Mucosa of descending colon (tissue), 3 donors: Measurements from ENCODE around the gene CHRNA9. TPM values are rescaled to one million over a fixed set of nuclear protein-coding genes. Genes with fewer than 3 reads are reported as not detected.

Source experiments
- ATAC-seq: fragments of 200-7000 bp; cut with Tn5 transposase; one replicate; pipeline ENCODE4 v1.9.1; 2020; ENCODE audit warnings: mild to moderate bottlenecking, moderate library complexity
- DNase-seq, 3 donors: peaks; one replicate each; pipeline ENCODE4 v3.0.0-alpha.2; 2020
- H3K36me3 ChIP-seq: fragments of 200-600 bp; one replicate; pipeline ENCODE4 v1.8.0; 2021; ENCODE audit warnings: low read depth, mild to moderate bottlenecking
- H3K4me1 ChIP-seq: fragments of 200-600 bp; one replicate; pipeline ENCODE4 v1.8.0; 2021; ENCODE audit warnings: low read depth, mild to moderate bottlenecking
- H3K4me3 ChIP-seq: fragments of 200-600 bp; one replicate; pipeline ENCODE4 v1.8.0; 2021; ENCODE audit warnings: mild to moderate bottlenecking
- H3K9me3 ChIP-seq: fragments of 200-600 bp; one replicate; pipeline ENCODE4 v1.8.0; 2021; ENCODE audit warnings: mild to moderate bottlenecking
- intact Hi-C, 2 donors: fragments of 100-400 bp; cut with DNase I in 1 of 2; cut with micrococcal nuclease in 1 of 2; formaldehyde crosslinking; loops; one replicate each; pipeline versions ENCODE4 v1.11.0 to v1.11.1; 2022; cut with DNase I, micrococcal nuclease
- total RNA-seq, 3 donors: library from RNA; stranded (reverse); fragmentation: NEBNext Ultra II Directional in 2 of 3; extraction: Animal tissue kit (Norgen Biotek cat#: 25700) in 2 of 3; gene quantifications; one replicate each; pipeline versions ENCODE4 v1.2.1 to v1.2.4, GENCODE V29; 2021 to 2023
- TF ChIP-seq, protein P1 (sequence below): fragments of 200-600 bp; IDR thresholded peaks from one replicate; pipeline ENCODE4 v1.8.0; 2022; ENCODE audit warnings: antibody characterized with exemption, mild to moderate bottlenecking
- donor health status: DM: no; HTN: no; CAD: no; lungs with moderate emphysema.
- donor health status: DM: no; HTN: no; CAD: no.
- donor health status: DM: no; HTN: yes; CAD: no.

CHRNA9 gene
- total RNA-seq, 3 donors from 2014 or later = not detected

DNA sequence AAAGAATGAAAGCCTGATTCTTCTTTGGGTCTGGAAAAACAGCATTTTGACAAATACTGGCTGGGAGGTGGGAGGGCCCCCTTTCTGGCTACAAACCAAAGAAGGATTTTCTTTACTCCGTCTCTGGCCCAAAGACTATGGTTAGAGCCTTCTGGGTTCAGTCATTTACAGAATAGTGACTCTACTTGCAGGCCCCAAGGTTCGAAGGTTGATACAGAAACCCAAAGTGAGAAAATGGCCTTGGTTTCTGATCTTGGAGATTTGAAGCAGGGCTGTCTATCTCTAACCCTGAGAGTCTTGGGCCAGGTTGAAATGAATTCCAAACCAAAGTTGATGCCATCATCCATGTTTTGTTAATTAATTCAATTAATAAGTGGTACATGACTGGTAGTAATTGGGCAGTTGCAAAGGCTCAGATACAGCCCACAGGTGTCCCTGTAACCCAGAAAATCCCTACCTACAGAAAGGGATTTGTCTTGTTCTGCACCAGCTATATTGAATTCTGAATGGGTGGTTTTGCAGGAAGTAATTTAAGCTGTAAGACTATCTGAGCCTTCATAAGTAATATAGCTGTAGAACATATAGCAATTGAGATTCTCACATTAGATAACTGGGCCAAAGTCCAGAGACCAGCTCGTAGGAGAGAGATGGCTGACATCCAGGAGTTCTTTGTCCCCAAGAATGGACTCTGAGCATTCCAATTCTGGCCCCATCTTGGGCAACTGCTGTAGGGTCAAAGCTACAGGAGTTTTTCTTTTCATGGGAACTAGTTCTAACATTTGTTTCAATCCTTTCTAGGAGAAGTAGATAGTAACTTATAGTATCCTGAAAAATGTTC lies 34.5 kb downstream of the CHRNA9 start:
- ATAC-seq = peak; percentile 94
- Histone ChIP-seq H3K4me1 (peaks cover 27% of the 10 kb centered on the region), H3K36me3 (no peaks in the 10 kb centered on the region), H3K4me3 (no peak overlapping the region), H3K9me3 (no peaks in the 10 kb centered on the region)
- TF ChIP-seq, protein P1, sequence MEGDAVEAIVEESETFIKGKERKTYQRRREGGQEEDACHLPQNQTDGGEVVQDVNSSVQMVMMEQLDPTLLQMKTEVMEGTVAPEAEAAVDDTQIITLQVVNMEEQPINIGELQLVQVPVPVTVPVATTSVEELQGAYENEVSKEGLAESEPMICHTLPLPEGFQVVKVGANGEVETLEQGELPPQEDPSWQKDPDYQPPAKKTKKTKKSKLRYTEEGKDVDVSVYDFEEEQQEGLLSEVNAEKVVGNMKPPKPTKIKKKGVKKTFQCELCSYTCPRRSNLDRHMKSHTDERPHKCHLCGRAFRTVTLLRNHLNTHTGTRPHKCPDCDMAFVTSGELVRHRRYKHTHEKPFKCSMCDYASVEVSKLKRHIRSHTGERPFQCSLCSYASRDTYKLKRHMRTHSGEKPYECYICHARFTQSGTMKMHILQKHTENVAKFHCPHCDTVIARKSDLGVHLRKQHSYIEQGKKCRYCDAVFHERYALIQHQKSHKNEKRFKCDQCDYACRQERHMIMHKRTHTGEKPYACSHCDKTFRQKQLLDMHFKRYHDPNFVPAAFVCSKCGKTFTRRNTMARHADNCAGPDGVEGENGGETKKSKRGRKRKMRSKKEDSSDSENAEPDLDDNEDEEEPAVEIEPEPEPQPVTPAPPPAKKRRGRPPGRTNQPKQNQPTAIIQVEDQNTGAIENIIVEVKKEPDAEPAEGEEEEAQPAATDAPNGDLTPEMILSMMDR = no peak
- peak in 1 of 3 donors; percentile 86 for DNase-seq
- intact Hi-C loops = no loop called here

DNA sequence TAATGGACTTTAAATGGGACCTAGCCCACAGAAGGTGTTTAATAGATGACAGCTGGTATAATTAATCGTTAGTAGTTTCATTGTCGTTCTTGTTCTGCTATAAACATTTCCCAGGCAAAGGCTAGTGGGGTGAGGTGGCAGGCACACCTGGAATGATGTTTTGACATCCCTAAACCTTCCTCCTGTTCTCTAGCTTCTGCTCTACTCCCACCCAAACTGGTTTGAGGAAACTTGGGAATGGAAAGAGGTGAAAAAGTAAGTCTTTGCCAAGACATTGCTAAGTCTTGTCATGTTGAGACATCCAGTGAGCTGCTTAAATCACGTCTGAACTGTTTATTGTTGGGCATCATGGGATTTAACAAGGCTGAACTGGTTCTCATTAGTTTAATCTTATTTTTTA lies 37.5 kb downstream of the CHRNA9 start:
- Histone ChIP-seq H3K4me3 (no peak overlapping the region), H3K9me3 (no peaks in the 10 kb centered on the region), H3K36me3 (no peaks in the 10 kb centered on the region), H3K4me1 (peaks cover 37% of the 10 kb centered on the region)
- ATAC-seq (no peak), DNase-seq (no peak)
- intact Hi-C loops = no loop called here
- TF ChIP-seq, protein P1 = no peak

DNA sequence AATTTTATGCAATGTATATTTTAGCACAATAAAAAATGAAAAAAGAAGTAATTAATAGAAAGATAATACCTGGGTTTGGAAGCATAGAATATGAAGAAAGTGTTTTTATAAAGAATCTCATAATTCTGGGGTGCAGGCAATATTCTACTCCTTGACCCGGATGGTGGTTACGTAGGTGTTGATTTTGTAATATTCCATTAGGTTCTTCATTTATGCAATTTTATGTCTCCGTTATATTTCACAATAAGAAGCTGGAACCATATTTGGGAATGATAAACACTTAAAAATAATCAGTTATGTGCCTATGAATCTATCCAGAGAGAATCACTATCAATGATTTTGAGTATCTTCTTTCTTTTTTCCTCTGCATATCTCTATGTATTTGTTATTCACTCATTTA lies 38.5 kb downstream of the CHRNA9 start:
- ATAC-seq = no peak
- DNase-seq = no peak
- intact Hi-C loops = no loop called here
- Histone ChIP-seq H3K36me3 (no peaks in the 10 kb centered on the region), H3K4me1 (peaks cover 33% of the 10 kb centered on the region), H3K9me3 (no peaks in the 10 kb centered on the region), H3K4me3 (no peak overlapping the region)
- TF ChIP-seq, protein P1 = no peak

DNA sequence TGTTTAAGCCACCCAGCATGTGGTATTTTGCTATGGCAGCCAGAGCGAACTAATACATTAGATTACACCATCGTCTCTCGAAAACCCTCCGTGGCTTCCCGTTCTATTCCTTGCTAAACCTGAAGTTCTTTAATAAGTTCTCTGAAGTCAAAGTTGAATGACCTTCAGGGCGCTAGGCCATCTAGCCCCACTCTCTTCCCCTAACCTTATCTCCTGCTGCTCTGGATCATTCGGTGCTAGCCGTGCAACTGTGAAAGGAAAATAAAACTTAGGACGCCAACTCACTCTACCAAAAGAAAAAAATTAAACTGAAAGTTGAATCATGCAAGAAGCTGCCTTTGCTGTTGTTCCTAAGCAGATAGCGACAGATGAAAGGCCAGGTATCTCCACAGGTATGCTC lies 40.0 kb downstream of the CHRNA9 start:
- no peak overlapping the region for H3K4me3 ChIP-seq
- no peaks in the 10 kb centered on the region for H3K9me3 ChIP-seq
- H3K4me1 ChIP-seq = peaks cover 20% of the 10 kb centered on the region
- intact Hi-C loops = no loop called here
- no peaks in the 10 kb centered on the region for H3K36me3 ChIP-seq
- TF ChIP-seq, protein P1 = no peak
- DNase-seq (no peak), ATAC-seq (no peak)

DNA sequence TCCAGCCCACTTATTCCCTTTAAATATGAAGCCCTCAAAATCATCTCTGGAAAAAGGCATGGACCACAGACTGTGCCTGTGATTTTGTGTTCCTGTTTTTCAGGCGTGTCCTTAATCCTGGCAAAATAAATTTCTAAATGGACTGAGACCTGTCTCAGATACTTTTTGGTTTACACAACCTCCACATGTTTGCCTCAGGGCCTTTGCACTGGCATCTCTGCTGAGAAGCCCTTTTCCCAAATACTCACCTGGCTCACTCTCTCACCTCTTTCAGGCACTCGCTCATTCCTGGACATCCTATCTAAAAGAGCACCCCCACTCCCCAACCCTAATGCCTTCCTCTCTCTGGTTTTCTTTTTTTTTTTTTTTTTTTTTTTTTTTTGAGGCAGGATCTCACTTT lies 40.5 kb downstream of the CHRNA9 start:
- intact Hi-C loops = no loop called here
- no peaks in the 10 kb centered on the region for H3K9me3 ChIP-seq
- H3K36me3 ChIP-seq = no peaks in the 10 kb centered on the region
- no peak for DNase-seq
- peaks cover 18% of the 10 kb centered on the region for H3K4me1 ChIP-seq
- no peak for ATAC-seq
- no peak overlapping the region for H3K4me3 ChIP-seq
- TF ChIP-seq, protein P1 = no peak
